ENCODE measurements around the gene BTNL2. TPM values are rescaled to one million over a fixed set of nuclear protein-coding genes. Genes with fewer than 3 reads are reported as not detected.

The BTNL2 gene
- total RNA-seq, 2 donors from 2014 or later, result not detected

DNA sequence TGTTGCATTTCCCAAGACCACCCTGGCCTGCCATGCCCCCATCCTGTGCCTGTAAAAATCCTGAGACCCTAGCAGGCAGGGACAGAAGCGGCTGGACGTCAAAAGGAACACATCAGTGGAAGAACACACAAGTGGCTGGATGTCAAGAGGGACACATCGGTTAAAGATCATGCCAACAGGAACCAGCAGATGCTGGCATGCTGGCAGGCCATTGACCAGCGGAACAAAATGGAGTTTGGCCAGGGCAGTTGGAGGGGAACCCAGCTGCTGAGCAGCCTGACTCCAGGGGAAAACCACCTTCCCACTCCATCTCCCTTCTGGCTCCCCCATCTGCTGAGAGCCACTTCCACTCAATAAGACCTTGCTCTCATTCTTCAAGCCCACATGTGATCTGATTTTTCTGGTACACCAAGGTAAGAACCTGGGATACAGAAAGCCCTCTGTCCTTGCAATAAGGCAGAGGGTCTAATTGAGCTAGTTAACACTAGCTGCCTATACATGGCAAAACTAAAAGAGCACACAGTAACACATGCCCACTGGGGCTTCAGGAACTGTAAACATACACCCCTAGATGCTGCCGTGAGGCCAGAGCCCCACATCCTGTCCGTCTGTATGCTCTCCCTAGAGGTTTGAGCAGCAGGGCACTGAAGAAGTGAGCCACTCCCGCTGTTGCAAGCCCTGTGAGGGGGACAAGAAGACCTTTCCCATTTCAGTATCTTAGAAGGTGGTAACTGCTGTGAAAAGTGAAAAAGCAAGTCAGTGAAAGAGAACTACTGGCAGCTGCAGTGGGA is 31.0 kb downstream of the BTNL2 start:
- TF ChIP-seq, protein P1, sequence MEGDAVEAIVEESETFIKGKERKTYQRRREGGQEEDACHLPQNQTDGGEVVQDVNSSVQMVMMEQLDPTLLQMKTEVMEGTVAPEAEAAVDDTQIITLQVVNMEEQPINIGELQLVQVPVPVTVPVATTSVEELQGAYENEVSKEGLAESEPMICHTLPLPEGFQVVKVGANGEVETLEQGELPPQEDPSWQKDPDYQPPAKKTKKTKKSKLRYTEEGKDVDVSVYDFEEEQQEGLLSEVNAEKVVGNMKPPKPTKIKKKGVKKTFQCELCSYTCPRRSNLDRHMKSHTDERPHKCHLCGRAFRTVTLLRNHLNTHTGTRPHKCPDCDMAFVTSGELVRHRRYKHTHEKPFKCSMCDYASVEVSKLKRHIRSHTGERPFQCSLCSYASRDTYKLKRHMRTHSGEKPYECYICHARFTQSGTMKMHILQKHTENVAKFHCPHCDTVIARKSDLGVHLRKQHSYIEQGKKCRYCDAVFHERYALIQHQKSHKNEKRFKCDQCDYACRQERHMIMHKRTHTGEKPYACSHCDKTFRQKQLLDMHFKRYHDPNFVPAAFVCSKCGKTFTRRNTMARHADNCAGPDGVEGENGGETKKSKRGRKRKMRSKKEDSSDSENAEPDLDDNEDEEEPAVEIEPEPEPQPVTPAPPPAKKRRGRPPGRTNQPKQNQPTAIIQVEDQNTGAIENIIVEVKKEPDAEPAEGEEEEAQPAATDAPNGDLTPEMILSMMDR (IDR thresholded peaks at IDR 0.05), result no peak
- Histone ChIP-seq H3K9me3 (no peaks in the 10 kb centered on the region), H3K4me1 (ENCODE audit: control insufficient read depth in 1 of 2, low read depth in 2 of 2) (no peaks in the 10 kb centered on the region), H3K4me3 (no peak overlapping the region), H3K27me3 (replicated peaks; ENCODE audit: insufficient read depth) (no peaks in the 10 kb centered on the region), H3K36me3 (no peaks in the 10 kb centered on the region), H3K27ac (no peak overlapping the region)
- ATAC-seq (ENCODE audit: insufficient number of reproducible peaks, low FRiP score, low read depth) (no peak), DNase-seq (ENCODE audit: low spot score) (no peak)

DNA sequence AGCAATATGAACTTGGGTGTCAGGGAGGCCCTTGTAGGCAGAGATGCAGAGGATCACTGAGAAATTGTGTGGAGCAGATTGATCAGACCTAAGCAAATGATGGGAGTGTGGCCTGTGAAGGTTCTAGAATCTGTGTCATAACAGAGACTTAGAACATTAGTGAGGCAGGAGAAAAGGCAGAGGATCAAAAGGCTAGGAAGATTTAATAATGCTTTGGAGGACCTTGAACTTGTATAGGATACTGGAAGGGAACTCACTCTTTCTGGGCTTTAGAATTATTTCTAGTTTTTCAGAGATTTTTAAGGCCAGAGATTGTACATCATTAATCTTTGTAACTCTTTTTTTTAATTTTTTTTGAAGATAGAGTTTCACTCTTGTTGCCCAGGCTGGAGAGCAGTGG is 35.2 kb downstream of the BTNL2 start, which contains the start of gene TSBP1:
Gene TSBP1, minus strand, starts transcription at position 101 of the 400 bp plus-strand sequence. CDS start 197 bp downstream, outside the sequence.
- no peak within 1 kb of the TSS for H3K27ac ChIP-seq
- no peaks in the 10 kb centered on the region for H3K36me3 ChIP-seq
- no peak for DNase-seq (ENCODE audit: low spot score)
- no peak for ATAC-seq (ENCODE audit: insufficient number of reproducible peaks, low FRiP score, low read depth)
- no peaks in the 10 kb centered on the region for H3K4me1 ChIP-seq (ENCODE audit: control insufficient read depth in 1 of 2, low read depth in 2 of 2)
- TF ChIP-seq, protein P1 (IDR thresholded peaks at IDR 0.05), result no peak
- no peaks in the 10 kb centered on the region for H3K27me3 ChIP-seq (replicated peaks; ENCODE audit: insufficient read depth)
- H3K4me3 ChIP-seq, result no peak within 1 kb of the TSS
- H3K9me3 ChIP-seq, result no peaks in the 10 kb centered on the region

DNA sequence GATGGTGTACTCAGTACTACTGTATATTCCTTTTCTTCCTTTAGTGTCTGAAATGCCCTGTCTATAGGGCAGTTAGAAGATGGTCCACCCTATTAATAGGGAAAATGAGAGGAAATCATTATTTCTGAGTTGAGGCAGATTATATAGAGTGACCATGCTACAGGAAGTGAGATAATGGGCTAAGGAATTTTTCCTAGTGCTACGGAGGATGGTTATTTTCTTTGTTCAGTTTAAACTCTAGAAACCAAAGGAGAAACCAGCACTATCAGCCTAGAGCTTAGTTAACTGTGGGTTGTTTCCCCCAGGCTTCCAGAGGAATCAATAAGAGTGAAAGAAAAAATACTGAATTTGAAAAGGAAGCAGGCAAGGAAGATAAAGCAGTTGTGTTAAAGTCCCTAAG is 35.8 kb downstream of the BTNL2 start:
- TF ChIP-seq, protein P1 (IDR thresholded peaks at IDR 0.05), result no peak
- no peak for ATAC-seq (ENCODE audit: insufficient number of reproducible peaks, low FRiP score, low read depth)
- no peaks in the 10 kb centered on the region for H3K36me3 ChIP-seq
- no peaks in the 10 kb centered on the region for H3K4me1 ChIP-seq (ENCODE audit: control insufficient read depth in 1 of 2, low read depth in 2 of 2)
- no peak overlapping the region for H3K4me3 ChIP-seq
- H3K27me3 ChIP-seq (replicated peaks; ENCODE audit: insufficient read depth), result no peaks in the 10 kb centered on the region
- H3K9me3 ChIP-seq, result no peaks in the 10 kb centered on the region
- H3K27ac ChIP-seq, result no peak overlapping the region
- DNase-seq (ENCODE audit: low spot score), result no peak

DNA sequence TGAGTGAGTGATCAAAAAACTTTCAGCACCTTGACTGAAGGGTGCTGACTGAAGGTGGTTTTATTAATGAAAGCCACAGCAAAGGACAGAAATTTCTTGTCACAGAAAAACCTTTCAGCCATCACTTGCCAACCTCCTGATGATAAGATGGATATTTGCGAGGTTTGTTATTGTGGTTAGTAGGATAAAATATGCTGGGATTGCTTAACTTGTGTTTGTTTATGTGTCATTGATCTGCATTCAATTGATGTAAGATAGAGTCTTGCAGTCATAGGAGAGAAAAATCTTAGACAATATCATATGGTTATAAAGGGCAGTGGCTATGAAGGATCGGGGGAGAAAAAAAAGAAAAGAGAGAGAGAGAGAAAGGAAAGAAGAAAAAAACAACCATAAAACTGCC is 36.5 kb downstream of the BTNL2 start:
- no peaks in the 10 kb centered on the region for H3K36me3 ChIP-seq
- TF ChIP-seq, protein P1 (IDR thresholded peaks at IDR 0.05), result no peak
- H3K4me1 ChIP-seq (ENCODE audit: control insufficient read depth in 1 of 2, low read depth in 2 of 2), result no peaks in the 10 kb centered on the region
- no peaks in the 10 kb centered on the region for H3K27me3 ChIP-seq (replicated peaks; ENCODE audit: insufficient read depth)
- no peak for ATAC-seq (ENCODE audit: insufficient number of reproducible peaks, low FRiP score, low read depth)
- H3K27ac ChIP-seq, result no peak overlapping the region
- DNase-seq (ENCODE audit: low spot score), result no peak
- H3K9me3 ChIP-seq, result no peaks in the 10 kb centered on the region
- H3K4me3 ChIP-seq, result no peak overlapping the region

DNA sequence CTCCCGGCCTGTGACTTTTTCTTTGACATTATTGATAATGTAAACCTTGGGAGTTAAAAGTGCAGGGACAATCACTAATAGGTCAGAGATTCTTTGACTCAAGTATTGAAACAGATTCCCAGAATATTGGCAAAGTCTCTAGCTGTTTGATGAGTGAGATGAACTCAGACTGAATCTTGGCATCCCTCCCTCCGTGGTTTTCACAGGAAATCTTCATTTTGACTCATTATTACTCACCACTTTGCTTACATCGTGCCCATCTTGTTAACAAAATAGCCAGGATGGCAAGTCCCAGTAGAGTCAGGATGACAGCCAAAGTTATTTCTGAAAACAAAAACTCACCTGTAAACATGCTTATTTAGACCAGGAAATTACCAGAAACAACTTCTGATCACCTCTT is 37.3 kb downstream of the BTNL2 start:
- Histone ChIP-seq H3K27ac (no peak overlapping the region), H3K4me1 (ENCODE audit: control insufficient read depth in 1 of 2, low read depth in 2 of 2) (no peaks in the 10 kb centered on the region), H3K36me3 (no peaks in the 10 kb centered on the region), H3K9me3 (no peaks in the 10 kb centered on the region), H3K4me3 (no peak overlapping the region), H3K27me3 (replicated peaks; ENCODE audit: insufficient read depth) (no peaks in the 10 kb centered on the region)
- DNase-seq (ENCODE audit: low spot score) (no peak), ATAC-seq (ENCODE audit: insufficient number of reproducible peaks, low FRiP score, low read depth) (no peak)
- TF ChIP-seq, protein P1 (IDR thresholded peaks at IDR 0.05), result no peak

Measured in thoracic aorta (tissue), 2 donors.